ENCODE results near the gene FKBP15. TPM values are rescaled to one million over a fixed set of nuclear protein-coding genes. Genes with fewer than 3 reads are reported as not detected.
"Not testable (repeated sequence)": the region's sequence is repeated elsewhere in the genome, so short reads cannot be mapped to it uniquely, and the experiment has no call there.

The FKBP15 gene
- total RNA-seq, 1 donor from 2014 or later: 26.9 TPM

GRCh38 chr9:113250807-113251206 is 29.7 kb upstream of the FKBP15 start:
- no peaks in the 10 kb centered on the region for H3K27me3 Mint-ChIP-seq
- DNase-seq (ENCODE audit: low spot score, unreplicated experiment): no peak
- H3K4me1 Mint-ChIP-seq (ENCODE audit: low read depth): no peaks in the 10 kb centered on the region
- H3K36me3 Mint-ChIP-seq (ENCODE audit: insufficient read depth): peaks cover 9% of the 10 kb centered on the region
- no peak overlapping the region for H3K27ac Mint-ChIP-seq
- peaks cover 2% of the 10 kb centered on the region for H3K9me3 Mint-ChIP-seq (ENCODE audit: low read depth)
- TF ChIP-seq CTCF (IDR thresholded peaks at IDR 0.05; ENCODE audit: unreplicated experiment): no peak
- H3K4me3 Mint-ChIP-seq (ENCODE audit: low read depth): no peak overlapping the region

- H3K4me3 Mint-ChIP-seq (ENCODE audit: low read depth); H3K9me3 Mint-ChIP-seq (ENCODE audit: low read depth); H3K27me3 Mint-ChIP-seq; H3K36me3 Mint-ChIP-seq (ENCODE audit: insufficient read depth); H3K27ac Mint-ChIP-seq; DNase-seq (ENCODE audit: low spot score, unreplicated experiment); H3K4me1 Mint-ChIP-seq (ENCODE audit: low read depth): not testable (repeated sequence)
These were observed 28.6 kb upstream of the FKBP15 start for GRCh38 chr9:113249661-113250060.

DNA sequence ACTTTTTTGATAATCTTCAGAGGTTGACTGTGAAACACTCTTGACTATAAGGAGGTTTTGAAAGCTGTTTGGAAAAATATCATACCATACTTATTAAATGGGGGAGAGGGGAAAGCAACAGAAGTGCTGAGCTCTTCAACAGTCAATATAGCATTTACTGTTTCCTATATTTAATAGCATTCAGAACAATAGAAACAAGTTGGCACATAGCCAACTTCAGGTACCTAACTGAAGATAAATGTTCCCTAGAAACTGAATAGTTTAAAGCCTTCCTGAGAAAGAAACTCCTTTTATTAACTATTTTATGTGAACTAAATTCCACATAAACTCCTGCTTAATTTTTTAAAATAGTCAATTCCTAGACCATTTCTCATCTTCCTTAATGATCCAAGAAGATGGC is 26.6 kb upstream of the FKBP15 start:
- no peak for DNase-seq (ENCODE audit: low spot score, unreplicated experiment)
- peaks cover 9% of the 10 kb centered on the region for H3K36me3 Mint-ChIP-seq (ENCODE audit: insufficient read depth)
- no peak for TF ChIP-seq CTCF (IDR thresholded peaks at IDR 0.05; ENCODE audit: unreplicated experiment)
- no peaks in the 10 kb centered on the region for H3K27me3 Mint-ChIP-seq
- peaks cover 2% of the 10 kb centered on the region for H3K9me3 Mint-ChIP-seq (ENCODE audit: low read depth)
- H3K4me3 Mint-ChIP-seq (ENCODE audit: low read depth): no peak overlapping the region
- H3K27ac Mint-ChIP-seq: no peak overlapping the region
- no peaks in the 10 kb centered on the region for H3K4me1 Mint-ChIP-seq (ENCODE audit: low read depth)

DNA sequence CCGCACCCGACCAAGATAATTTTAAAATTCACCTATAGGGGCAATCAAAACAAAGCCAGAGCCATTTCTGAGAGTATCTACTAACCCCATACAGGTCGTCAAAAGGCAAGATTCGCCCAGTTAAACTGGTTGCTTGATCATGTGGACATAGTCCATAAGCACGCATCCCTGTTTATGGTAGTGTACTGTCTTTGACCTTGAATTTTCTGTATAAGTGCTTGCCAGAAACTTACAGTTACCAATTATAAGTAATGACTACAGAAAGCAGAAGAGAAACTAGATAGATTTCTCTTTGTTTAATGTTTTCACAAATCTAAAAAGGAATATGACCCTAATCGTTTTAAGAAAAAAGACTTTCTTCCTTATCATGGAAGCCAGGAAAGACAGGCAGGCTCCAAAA is 25.9 kb upstream of the FKBP15 start:
- Mint-ChIP-seq H3K27ac (no peak overlapping the region), H3K9me3 (ENCODE audit: low read depth) (peaks cover 2% of the 10 kb centered on the region)
- DNase-seq (ENCODE audit: low spot score, unreplicated experiment): no peak

DNA sequence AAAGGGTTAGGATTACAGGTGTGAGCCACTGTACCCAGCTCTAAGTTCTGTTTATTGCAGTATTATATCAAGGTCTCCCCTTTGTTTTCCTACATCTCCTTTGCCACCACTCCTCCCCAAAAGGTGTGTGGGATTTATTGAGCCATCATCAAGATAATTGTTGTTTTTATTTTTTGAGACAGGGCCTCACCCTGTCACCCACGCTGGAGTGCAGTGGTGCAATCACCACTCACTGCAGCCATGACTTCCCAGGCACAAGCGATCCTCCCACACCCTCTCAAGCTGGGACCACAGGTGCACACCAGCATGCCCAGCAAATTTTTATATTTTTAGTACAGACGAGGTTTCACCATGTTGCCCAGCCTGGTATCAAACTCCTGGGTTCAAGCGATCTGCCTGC is 24.8 kb upstream of the FKBP15 start:
- no peaks in the 10 kb centered on the region for H3K4me1 Mint-ChIP-seq (ENCODE audit: low read depth)
- H3K9me3 Mint-ChIP-seq (ENCODE audit: low read depth): peaks cover 2% of the 10 kb centered on the region
- no peak for DNase-seq (ENCODE audit: low spot score, unreplicated experiment)
- H3K36me3 Mint-ChIP-seq (ENCODE audit: insufficient read depth): peaks cover 7% of the 10 kb centered on the region
- no peak overlapping the region for H3K4me3 Mint-ChIP-seq (ENCODE audit: low read depth)
- H3K27ac Mint-ChIP-seq: peak overlapping the region; percentile 74
- TF ChIP-seq CTCF (IDR thresholded peaks at IDR 0.05; ENCODE audit: unreplicated experiment): no peak
- H3K27me3 Mint-ChIP-seq: no peaks in the 10 kb centered on the region

More for the DNA sequence above, 25.9 kb upstream of the FKBP15 start:
- Mint-ChIP-seq H3K27me3 (no peaks in the 10 kb centered on the region), H3K4me3 (ENCODE audit: low read depth) (no peak overlapping the region), H3K4me1 (ENCODE audit: low read depth) (no peaks in the 10 kb centered on the region), H3K36me3 (ENCODE audit: insufficient read depth) (peaks cover 9% of the 10 kb centered on the region)
- no peak for TF ChIP-seq CTCF (IDR thresholded peaks at IDR 0.05; ENCODE audit: unreplicated experiment)

DNA sequence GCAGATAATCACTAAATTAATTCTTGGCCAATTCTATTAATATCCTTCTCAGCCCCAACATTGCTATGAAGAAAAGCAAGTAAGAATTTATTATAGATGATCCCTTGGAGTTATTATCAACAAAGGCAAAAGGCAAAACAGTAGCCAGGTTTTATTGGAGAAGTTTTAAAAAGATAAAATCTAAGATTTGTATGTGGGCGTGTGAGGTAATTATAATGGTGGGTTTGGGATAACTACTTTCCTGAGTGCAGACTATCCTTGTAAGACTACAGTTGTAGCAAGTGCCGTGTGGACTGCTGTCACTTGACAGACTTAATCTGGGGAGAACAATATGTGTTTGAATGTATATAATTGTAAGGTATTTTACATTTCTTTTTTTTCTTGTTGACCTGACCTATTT is 23.5 kb upstream of the FKBP15 start:
- H3K4me3 Mint-ChIP-seq (ENCODE audit: low read depth): no peak overlapping the region
- no peaks in the 10 kb centered on the region for H3K9me3 Mint-ChIP-seq (ENCODE audit: low read depth)
- no peak for DNase-seq (ENCODE audit: low spot score, unreplicated experiment)
- TF ChIP-seq CTCF (IDR thresholded peaks at IDR 0.05; ENCODE audit: unreplicated experiment): no peak
- H3K27ac Mint-ChIP-seq: no peak overlapping the region
- H3K4me1 Mint-ChIP-seq (ENCODE audit: low read depth): no peaks in the 10 kb centered on the region
- H3K36me3 Mint-ChIP-seq (ENCODE audit: insufficient read depth): peaks cover 6% of the 10 kb centered on the region
- H3K27me3 Mint-ChIP-seq: no peaks in the 10 kb centered on the region
